ENCODE results near the gene ABCF3. TPM values are rescaled to one million over a fixed set of nuclear protein-coding genes. Genes with fewer than 3 reads are reported as not detected.
A peak's percentile ranks its signal among the peaks of the same experiment; 100 is the strongest.

Gene ABCF3
- total RNA-seq, 1 experiment from 2014 or later = 63.6 TPM

DNA sequence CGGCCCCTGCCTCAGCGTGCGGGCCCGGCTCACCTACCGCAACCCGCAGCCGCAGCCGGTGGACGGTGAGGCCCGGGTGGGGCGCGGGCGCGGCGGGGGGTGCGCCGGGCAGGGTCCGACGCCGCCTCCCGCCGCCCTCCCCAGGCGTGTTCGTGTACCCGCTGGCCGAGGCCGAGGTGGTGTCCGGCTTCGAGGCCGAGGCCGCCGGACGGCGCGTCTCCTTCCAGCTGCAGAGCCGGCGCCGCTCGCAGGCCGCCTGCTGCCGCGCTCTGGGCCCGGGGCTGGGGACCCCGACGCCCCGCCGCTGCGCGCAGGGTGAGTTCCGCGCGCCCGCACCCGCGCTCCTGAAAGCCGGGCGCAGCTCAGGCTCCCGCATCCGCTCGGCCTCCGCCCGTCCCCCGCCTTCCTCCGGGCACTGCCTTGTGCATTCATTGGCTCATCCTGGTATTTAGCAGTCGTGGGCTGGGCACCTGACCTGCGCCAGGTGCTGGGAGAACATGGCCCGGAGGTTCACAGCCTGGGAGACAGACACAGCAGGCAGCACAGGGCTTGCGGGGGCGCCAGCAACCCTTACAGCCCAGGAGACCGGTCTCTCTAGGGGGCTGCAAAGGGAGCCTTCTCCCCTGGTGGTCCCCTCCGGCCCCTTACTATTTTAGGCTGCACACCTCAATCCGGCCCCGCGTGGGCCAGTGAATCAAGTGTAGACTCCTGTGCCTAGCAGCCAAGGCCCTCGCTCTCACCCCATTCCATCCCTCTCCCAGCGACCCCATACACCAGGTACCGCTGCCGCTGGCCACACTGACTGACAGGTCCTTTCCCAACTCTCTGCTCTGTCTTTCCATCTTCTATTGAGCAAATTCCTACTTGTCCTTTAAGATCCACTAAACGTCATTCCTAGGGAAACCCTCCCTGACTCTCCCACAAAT lies 44.9 kb downstream of the ABCF3 start:
- TF ChIP-seq FOXP1 (CRISPR knock-in tag; IDR thresholded peaks at IDR 0.05; ENCODE audit: borderline replicate concordance) = peak; percentile 59; the same call in 1 of the 2 replicates
- 0 out of 2 replicates have a peak, but pooled peaks have one; percentile 19 for TF ChIP-seq USF2 (CRISPR knock-in tag; IDR thresholded peaks at IDR 0.05)
- TF ChIP-seq, protein P1, sequence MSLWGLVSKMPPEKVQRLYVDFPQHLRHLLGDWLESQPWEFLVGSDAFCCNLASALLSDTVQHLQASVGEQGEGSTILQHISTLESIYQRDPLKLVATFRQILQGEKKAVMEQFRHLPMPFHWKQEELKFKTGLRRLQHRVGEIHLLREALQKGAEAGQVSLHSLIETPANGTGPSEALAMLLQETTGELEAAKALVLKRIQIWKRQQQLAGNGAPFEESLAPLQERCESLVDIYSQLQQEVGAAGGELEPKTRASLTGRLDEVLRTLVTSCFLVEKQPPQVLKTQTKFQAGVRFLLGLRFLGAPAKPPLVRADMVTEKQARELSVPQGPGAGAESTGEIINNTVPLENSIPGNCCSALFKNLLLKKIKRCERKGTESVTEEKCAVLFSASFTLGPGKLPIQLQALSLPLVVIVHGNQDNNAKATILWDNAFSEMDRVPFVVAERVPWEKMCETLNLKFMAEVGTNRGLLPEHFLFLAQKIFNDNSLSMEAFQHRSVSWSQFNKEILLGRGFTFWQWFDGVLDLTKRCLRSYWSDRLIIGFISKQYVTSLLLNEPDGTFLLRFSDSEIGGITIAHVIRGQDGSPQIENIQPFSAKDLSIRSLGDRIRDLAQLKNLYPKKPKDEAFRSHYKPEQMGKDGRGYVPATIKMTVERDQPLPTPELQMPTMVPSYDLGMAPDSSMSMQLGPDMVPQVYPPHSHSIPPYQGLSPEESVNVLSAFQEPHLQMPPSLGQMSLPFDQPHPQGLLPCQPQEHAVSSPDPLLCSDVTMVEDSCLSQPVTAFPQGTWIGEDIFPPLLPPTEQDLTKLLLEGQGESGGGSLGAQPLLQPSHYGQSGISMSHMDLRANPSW (CRISPR knock-in tag; conservative IDR thresholded peaks at IDR 0.05; ENCODE audit: low read depth) = 0 out of 2 replicates have a peak, but pooled peaks have one; percentile 61
- no peak for TF ChIP-seq IRF1 (CRISPR knock-in tag; IDR thresholded peaks at IDR 0.05)
- ChIA-PET CTCF (interaction anchor here (1.0 to 5.3 kb wide), 5 partner anchors 9 to 58 kb away, joined by 3 to 88 read pairs (median 6); partner anchors contain the start of genes CAMK2N2 and EEF1AKMT4), POLR2A (interaction anchor here (0.6 kb wide), 1 partner anchor 351 kb away, joined by 5 read pairs; no protein-coding TSS in a partner anchor)
- Mint-ChIP-seq H3K27ac (no peak overlapping the region), H3K9me3 (no peaks in the 10 kb centered on the region), H3K36me3 (no peaks in the 10 kb centered on the region), H3K4me1 (peaks cover 8% of the 10 kb centered on the region; the same call in 1 of the 2 replicates), H3K4me3 (peak overlapping the region; percentile 70), H3K27me3 (ENCODE audit: low read depth) (peaks cover 66% of the 10 kb centered on the region)
- ATAC-seq = peak; percentile 7
- DNase-seq (ENCODE audit: low spot score) = peak; percentile 48

DNA sequence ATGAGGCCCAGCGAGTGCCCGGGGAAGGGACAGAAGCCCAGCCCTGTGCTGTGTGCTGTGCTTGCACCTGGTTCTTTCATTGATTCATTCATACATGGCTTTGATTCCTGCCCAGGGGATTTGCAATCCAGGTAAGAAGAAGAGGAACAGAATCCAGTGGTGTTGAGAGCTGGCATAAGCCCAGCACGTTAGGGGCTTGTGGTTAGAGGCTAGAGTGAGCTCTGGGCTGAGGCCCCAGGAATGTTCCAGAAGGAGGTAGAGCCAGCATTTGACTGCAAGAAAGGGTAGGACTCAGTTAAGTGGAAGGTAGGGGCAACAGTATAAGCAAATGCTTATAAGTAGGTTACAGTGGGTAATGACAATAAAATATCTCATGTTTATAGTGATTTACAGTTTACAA lies 45.7 kb downstream of the ABCF3 start:
- Mint-ChIP-seq H3K9me3 (no peaks in the 10 kb centered on the region), H3K27ac (no peak overlapping the region), H3K4me1 (peaks cover 8% of the 10 kb centered on the region; the same call in 1 of the 2 replicates), H3K4me3 (peak overlapping the region; percentile 70), H3K27me3 (ENCODE audit: low read depth) (peaks cover 63% of the 10 kb centered on the region), H3K36me3 (no peaks in the 10 kb centered on the region)
- POLR2A ChIA-PET = no interaction called here
- DNase-seq (ENCODE audit: low spot score) (no peak), ATAC-seq (no peak)
- CTCF ChIA-PET = no interaction called here
- TF ChIP-seq ZNF416 (CRISPR knock-in tag; IDR thresholded peaks at IDR 0.05) = no peak
- no peak for TF ChIP-seq ESRRA (CRISPR knock-in tag; IDR thresholded peaks at IDR 0.05; ENCODE audit: borderline replicate concordance)
- TF ChIP-seq CDX4 (CRISPR knock-in tag; IDR thresholded peaks at IDR 0.05; ENCODE audit: borderline replicate concordance) = no peak
- TF ChIP-seq, protein P2, sequence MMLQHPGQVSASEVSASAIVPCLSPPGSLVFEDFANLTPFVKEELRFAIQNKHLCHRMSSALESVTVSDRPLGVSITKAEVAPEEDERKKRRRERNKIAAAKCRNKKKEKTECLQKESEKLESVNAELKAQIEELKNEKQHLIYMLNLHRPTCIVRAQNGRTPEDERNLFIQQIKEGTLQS (CRISPR knock-in tag; conservative IDR thresholded peaks at IDR 0.05) = no peak
- no peak for TF ChIP-seq HMGA2 (CRISPR knock-in tag; IDR thresholded peaks at IDR 0.05)
- TF ChIP-seq, protein P3, sequence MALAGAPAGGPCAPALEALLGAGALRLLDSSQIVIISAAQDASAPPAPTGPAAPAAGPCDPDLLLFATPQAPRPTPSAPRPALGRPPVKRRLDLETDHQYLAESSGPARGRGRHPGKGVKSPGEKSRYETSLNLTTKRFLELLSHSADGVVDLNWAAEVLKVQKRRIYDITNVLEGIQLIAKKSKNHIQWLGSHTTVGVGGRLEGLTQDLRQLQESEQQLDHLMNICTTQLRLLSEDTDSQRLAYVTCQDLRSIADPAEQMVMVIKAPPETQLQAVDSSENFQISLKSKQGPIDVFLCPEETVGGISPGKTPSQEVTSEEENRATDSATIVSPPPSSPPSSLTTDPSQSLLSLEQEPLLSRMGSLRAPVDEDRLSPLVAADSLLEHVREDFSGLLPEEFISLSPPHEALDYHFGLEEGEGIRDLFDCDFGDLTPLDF (CRISPR knock-in tag; IDR thresholded peaks at IDR 0.05) = no peak
- TF ChIP-seq ZNF281 (CRISPR knock-in tag; IDR thresholded peaks at IDR 0.05) = no peak
- no peak for TF ChIP-seq CREB1 (CRISPR knock-in tag; IDR thresholded peaks at IDR 0.05)
- TF ChIP-seq, protein P4, sequence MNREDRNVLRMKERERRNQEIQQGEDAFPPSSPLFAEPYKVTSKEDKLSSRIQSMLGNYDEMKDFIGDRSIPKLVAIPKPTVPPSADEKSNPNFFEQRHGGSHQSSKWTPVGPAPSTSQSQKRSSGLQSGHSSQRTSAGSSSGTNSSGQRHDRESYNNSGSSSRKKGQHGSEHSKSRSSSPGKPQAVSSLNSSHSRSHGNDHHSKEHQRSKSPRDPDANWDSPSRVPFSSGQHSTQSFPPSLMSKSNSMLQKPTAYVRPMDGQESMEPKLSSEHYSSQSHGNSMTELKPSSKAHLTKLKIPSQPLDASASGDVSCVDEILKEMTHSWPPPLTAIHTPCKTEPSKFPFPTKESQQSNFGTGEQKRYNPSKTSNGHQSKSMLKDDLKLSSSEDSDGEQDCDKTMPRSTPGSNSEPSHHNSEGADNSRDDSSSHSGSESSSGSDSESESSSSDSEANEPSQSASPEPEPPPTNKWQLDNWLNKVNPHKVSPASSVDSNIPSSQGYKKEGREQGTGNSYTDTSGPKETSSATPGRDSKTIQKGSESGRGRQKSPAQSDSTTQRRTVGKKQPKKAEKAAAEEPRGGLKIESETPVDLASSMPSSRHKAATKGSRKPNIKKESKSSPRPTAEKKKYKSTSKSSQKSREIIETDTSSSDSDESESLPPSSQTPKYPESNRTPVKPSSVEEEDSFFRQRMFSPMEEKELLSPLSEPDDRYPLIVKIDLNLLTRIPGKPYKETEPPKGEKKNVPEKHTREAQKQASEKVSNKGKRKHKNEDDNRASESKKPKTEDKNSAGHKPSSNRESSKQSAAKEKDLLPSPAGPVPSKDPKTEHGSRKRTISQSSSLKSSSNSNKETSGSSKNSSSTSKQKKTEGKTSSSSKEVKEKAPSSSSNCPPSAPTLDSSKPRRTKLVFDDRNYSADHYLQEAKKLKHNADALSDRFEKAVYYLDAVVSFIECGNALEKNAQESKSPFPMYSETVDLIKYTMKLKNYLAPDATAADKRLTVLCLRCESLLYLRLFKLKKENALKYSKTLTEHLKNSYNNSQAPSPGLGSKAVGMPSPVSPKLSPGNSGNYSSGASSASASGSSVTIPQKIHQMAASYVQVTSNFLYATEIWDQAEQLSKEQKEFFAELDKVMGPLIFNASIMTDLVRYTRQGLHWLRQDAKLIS (CRISPR knock-in tag; IDR thresholded peaks at IDR 0.05; ENCODE audit: borderline replicate concordance) = no peak
- no peak for TF ChIP-seq NR3C1 (CRISPR knock-in tag; conservative IDR thresholded peaks at IDR 0.05; ENCODE audit: low read depth)

All from WTC11 (cell line).